ENCODE measurements around the gene AUTS2. TPM values are rescaled to one million over a fixed set of nuclear protein-coding genes. Genes with fewer than 3 reads are reported as not detected.
A peak's percentile ranks its signal among the peaks of the same experiment; 100 is the strongest.

The AUTS2 gene
- polyA plus RNA-seq, 1 donor (not counting 4 experiments of a cell fraction or from before 2014, with no cell fraction given), result 4.7 TPM

GRCh38 chr7:70520611-70521010 is 922.3 kb downstream of the AUTS2 start:
- Histone ChIP-seq H2AFZ (ENCODE audit: control insufficient read depth, low read length) (no peak overlapping the region), H3K4me2 (ENCODE audit: control insufficient read depth, extremely low read depth, insufficient read depth, low read depth, low read length) (no peak overlapping the region), H3K36me3 (ENCODE audit: control insufficient read depth in 2 of 2, extremely low read depth in 1 of 2, insufficient read depth in 2 of 2, low read length in 2 of 2) (no peaks in the 10 kb centered on the region), H3K9me3 (ENCODE audit: control insufficient read depth, low read depth, low read length) (no peaks in the 10 kb centered on the region), H3K9ac (ENCODE audit: control insufficient read depth, extremely low read depth, insufficient read depth, low read length) (no peak overlapping the region), H3K79me2 (ENCODE audit: control insufficient read depth, insufficient read depth, low read length) (no peaks in the 10 kb centered on the region), H3K27me3 (ENCODE audit: control insufficient read depth, extremely low read depth, insufficient read depth, low read length) (no peaks in the 10 kb centered on the region), H3K4me1 (ENCODE audit: control insufficient read depth, extremely low read depth, insufficient read depth, low read length) (peaks cover 6% of the 10 kb centered on the region), H4K20me1 (ENCODE audit: control insufficient read depth, extremely low read depth, insufficient read depth, low read length) (no peaks in the 10 kb centered on the region), H3K4me3 (ENCODE audit: control insufficient read depth in 2 of 3, extremely low read depth in 1 of 3, insufficient read depth in 2 of 3, low read depth in 1 of 3, low read length in 3 of 3) (no peak overlapping the region), H3K9me1 (ENCODE audit: control insufficient read depth, extremely low read depth, insufficient read depth, low read length) (no peaks in the 10 kb centered on the region), H3K27ac (ENCODE audit: control insufficient read depth, insufficient read depth, low read length) (no peak overlapping the region)
- TF ChIP-seq EZH2 (IDR thresholded peaks at IDR 0.05; ENCODE audit: low read length), result no peak
- no peak for TF ChIP-seq CTCF (optimal IDR thresholded peaks at IDR 0.05 in 1 of 3, IDR thresholded peaks at IDR 0.05 in 1 of 3, conservative IDR thresholded peaks at IDR 0.05 in 1 of 3; ENCODE audit: extremely low read depth in 1 of 3, insufficient read depth in 2 of 3, low read length in 3 of 3)
- DNase-seq (ENCODE audit: low read depth, low spot score) (no peak), FAIRE-seq (peak; percentile 74)
- dilution Hi-C loops (cut with MboI; ENCODE audit: extremely low pct_ligation_motif_present, low sequenced_read_pairs), result no loop called here

- no peak overlapping the region for H3K9ac ChIP-seq (ENCODE audit: control insufficient read depth, extremely low read depth, insufficient read depth, low read length)
- H2AFZ ChIP-seq (ENCODE audit: control insufficient read depth, low read length), result no peak overlapping the region
- H3K4me3 ChIP-seq (ENCODE audit: control insufficient read depth in 2 of 3, extremely low read depth in 1 of 3, insufficient read depth in 2 of 3, low read depth in 1 of 3, low read length in 3 of 3), result no peak overlapping the region
- H4K20me1 ChIP-seq (ENCODE audit: control insufficient read depth, extremely low read depth, insufficient read depth, low read length), result no peaks in the 10 kb centered on the region
- H3K9me1 ChIP-seq (ENCODE audit: control insufficient read depth, extremely low read depth, insufficient read depth, low read length), result no peaks in the 10 kb centered on the region
- H3K4me1 ChIP-seq (ENCODE audit: control insufficient read depth, extremely low read depth, insufficient read depth, low read length), result peaks cover 6% of the 10 kb centered on the region
- H3K27ac ChIP-seq (ENCODE audit: control insufficient read depth, insufficient read depth, low read length), result no peak overlapping the region
- no peaks in the 10 kb centered on the region for H3K27me3 ChIP-seq (ENCODE audit: control insufficient read depth, extremely low read depth, insufficient read depth, low read length)
- H3K79me2 ChIP-seq (ENCODE audit: control insufficient read depth, insufficient read depth, low read length), result no peaks in the 10 kb centered on the region
- H3K4me2 ChIP-seq (ENCODE audit: control insufficient read depth, extremely low read depth, insufficient read depth, low read depth, low read length), result no peak overlapping the region
- FAIRE-seq (peak; percentile 65), DNase-seq (ENCODE audit: low read depth, low spot score) (peak; percentile 4)
- TF ChIP-seq EZH2 (IDR thresholded peaks at IDR 0.05; ENCODE audit: low read length), result no peak
- no peak for TF ChIP-seq CTCF (optimal IDR thresholded peaks at IDR 0.05 in 1 of 3, IDR thresholded peaks at IDR 0.05 in 1 of 3, conservative IDR thresholded peaks at IDR 0.05 in 1 of 3; ENCODE audit: extremely low read depth in 1 of 3, insufficient read depth in 2 of 3, low read length in 3 of 3)
- no peaks in the 10 kb centered on the region for H3K36me3 ChIP-seq (ENCODE audit: control insufficient read depth in 2 of 2, extremely low read depth in 1 of 2, insufficient read depth in 2 of 2, low read length in 2 of 2)
- no peaks in the 10 kb centered on the region for H3K9me3 ChIP-seq (ENCODE audit: control insufficient read depth, low read depth, low read length)
- dilution Hi-C loops (cut with MboI; ENCODE audit: extremely low pct_ligation_motif_present, low sequenced_read_pairs), result no loop called here
These were observed 925.1 kb downstream of the AUTS2 start for GRCh38 chr7:70523249-70523988.
